NT2/D1 (cell line): ENCODE measurements around the gene PRADC1.

Experiments
- DNase-seq: peaks from one replicate; pipeline ENCODE4 v3.0.0-alpha.2; 2011; ENCODE audit warnings: low read depth, low spot score
- H3K27me3 ChIP-seq: 2 replicates; pipeline ENCODE4 v1.6.0; 2011; ENCODE audit warnings: mild to moderate bottlenecking; ENCODE audit not compliant: insufficient read length, insufficient read depth
- H3K36me3 ChIP-seq: 2 replicates; pipeline ENCODE4 v1.6.1; 2011; ENCODE audit warnings: mild to moderate bottlenecking, low read length, mixed read lengths; ENCODE audit not compliant: insufficient read depth, insufficient read length
- H3K4me1 ChIP-seq: 2 replicates; pipeline ENCODE4 v1.5.1; 2011; ENCODE audit not compliant: insufficient read depth, insufficient read length
- H3K4me3 ChIP-seq: 2 replicates; pipeline ENCODE4 v1.5.1; 2011; ENCODE audit warnings: low read depth; ENCODE audit not compliant: insufficient read length
- H3K9ac ChIP-seq: 2 replicates; pipeline ENCODE4 v1.6.0; 2011; ENCODE audit warnings: low read depth; ENCODE audit not compliant: insufficient read length
- H3K9me3 ChIP-seq: 2 replicates; pipeline ENCODE4 v1.5.1; 2011; ENCODE audit warnings: mild to moderate bottlenecking, low read length; ENCODE audit not compliant: insufficient read depth
- SUZ12 ChIP-seq: IDR thresholded peaks from 2 replicates; pipeline ENCODE4 v1.6.1; 2011; ENCODE audit not compliant: insufficient read length, insufficient read depth; ENCODE audit errors: extremely low read depth
- YY1 ChIP-seq: IDR thresholded peaks from 2 replicates; pipeline ENCODE4 v1.6.1; 2011; ENCODE audit not compliant: insufficient read length, insufficient read depth
- ZNF274 ChIP-seq: IDR thresholded peaks from 2 replicates; pipeline ENCODE4 v1.6.1; 2011; ENCODE audit warnings: mild to moderate bottlenecking, low read depth, low read length

PRADC1 gene

DNA sequence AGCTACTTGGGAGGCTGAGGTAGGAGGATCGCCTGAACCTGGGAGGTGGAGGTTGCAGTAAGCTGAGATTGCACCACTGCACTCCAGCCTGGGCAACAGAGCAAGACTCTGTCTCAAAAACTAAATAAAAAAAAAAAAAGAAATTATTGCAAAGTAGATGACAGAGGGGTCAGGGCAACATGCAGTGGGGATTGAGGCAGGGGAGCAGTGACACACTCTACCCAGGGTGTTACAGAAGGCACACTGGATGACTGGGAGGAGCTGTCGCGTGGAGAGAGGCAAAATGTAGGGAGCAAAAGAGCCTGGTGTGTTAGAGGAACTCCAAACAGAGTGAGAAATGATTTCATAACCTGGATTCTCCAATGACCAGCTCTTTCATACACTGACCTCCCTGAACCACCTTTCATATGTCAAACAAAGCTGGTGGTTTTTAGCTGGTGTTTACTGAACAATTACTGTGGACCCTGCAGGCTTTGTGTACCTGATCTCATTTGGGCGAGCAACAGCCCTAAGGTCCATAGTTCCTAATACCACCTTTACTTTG is 29.1 kb upstream of the PRADC1 start:
- Histone ChIP-seq H3K9ac (no peak overlapping the region), H3K4me1 (peaks cover 5% of the 10 kb centered on the region), H3K36me3 (no peaks in the 10 kb centered on the region), H3K9me3 (no peaks in the 10 kb centered on the region), H3K27me3 (peaks cover 7% of the 10 kb centered on the region), H3K4me3 (no peak overlapping the region)
- DNase-seq: no peak
- no peak for TF ChIP-seq YY1
- no peak for TF ChIP-seq SUZ12
- no peak for TF ChIP-seq ZNF274

DNA sequence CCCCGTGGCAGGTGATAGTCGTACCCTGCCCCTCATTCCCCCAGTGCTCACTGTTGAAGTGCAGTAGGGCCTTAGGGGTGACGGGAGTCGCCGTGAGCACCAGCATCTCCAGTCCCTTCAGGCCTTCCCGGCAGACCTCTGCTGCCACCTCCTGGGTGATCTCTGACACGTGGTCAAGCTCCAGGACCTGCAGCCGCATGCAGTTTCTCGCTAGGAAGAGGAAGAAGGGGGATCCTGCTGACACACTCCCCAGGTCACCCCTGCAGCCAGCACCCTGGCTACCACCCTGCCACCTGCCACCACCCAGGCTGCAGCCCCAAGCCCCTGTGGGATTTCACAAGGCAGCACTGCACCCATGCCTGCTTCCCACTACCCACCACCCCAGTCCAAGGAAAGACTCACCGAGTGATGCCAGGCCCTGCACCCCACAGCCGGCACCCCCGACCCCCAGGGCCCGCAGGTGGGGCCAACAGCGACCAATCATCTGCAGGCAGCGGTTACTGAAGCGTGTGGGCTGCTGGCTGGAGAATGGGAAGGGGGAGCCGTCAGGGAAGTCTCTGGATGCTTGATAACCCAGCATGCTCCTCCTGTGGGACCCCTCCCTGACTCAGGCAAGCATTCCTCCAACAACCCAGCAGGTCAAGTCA is 27.4 kb upstream of the PRADC1 start:
- no peak for TF ChIP-seq ZNF274
- no peak for TF ChIP-seq SUZ12
- no peak for TF ChIP-seq YY1
- no peaks in the 10 kb centered on the region for H3K36me3 ChIP-seq
- H3K9me3 ChIP-seq: no peaks in the 10 kb centered on the region
- H3K27me3 ChIP-seq: no peaks in the 10 kb centered on the region
- H3K4me1 ChIP-seq: peaks cover 5% of the 10 kb centered on the region
- no peak overlapping the region for H3K9ac ChIP-seq
- peak; percentile 49 for DNase-seq
- H3K4me3 ChIP-seq: no peak overlapping the region

DNA sequence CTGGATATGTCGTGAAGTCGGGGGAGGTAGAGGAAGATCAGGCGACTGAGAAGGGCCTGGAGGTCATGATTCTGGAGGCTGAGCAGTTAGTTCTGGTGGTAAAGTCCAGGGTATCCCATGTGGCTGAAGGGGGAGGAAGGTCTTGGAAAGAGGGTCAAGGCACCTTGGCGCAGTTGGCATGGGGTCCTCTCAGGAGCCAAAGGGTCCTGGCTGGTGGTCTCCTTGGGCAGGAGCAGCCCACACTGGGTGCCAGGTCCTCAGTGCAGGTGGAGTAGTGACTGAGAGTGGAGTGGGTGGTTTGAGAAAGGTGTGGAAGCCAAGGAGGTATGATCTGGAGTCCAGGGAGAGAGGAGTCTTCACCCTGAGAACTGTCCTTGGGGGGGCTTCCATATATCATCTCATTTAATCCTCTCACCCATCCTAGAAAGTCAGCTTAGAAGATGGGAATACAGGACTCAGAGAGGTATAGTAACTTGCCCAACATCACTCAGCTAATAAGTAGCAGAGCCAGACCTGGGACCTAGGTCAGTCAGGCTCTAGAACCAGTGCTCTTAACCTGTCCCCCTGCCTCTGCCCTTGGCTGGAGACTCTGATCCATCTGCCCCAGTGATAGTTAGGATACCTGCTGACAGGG is 26.8 kb upstream of the PRADC1 start:
- Histone ChIP-seq H3K27me3 (no peaks in the 10 kb centered on the region), H3K9ac (no peak overlapping the region), H3K4me1 (peaks cover 5% of the 10 kb centered on the region), H3K9me3 (no peaks in the 10 kb centered on the region), H3K4me3 (no peak overlapping the region), H3K36me3 (peaks cover 2% of the 10 kb centered on the region)
- no peak for DNase-seq
- TF ChIP-seq ZNF274: no peak
- TF ChIP-seq SUZ12: no peak
- no peak for TF ChIP-seq YY1

DNA sequence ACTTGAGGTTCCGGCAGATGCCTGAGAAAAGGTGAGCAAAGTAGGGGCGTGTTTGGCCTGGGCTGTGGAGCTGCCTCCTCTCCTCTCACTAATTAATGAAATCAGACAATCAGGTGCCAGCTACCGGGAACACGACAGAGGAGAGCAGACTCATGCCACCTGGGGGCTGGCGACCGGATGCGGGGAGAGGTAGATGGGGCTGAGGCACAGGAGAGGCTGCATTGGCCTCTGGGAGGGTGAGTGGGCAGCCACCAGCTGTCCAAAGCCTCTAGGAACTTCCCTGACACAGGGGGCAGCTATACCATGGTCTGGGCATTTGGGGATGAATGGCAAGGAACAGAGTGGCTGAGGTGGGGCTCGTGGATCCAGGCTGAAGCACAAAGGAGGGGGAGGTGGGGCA is 26.2 kb upstream of the PRADC1 start:
- Histone ChIP-seq H3K4me1 (peaks cover 5% of the 10 kb centered on the region), H3K9ac (no peak overlapping the region), H3K9me3 (no peaks in the 10 kb centered on the region), H3K4me3 (no peak overlapping the region), H3K36me3 (peaks cover 7% of the 10 kb centered on the region), H3K27me3 (no peaks in the 10 kb centered on the region)
- TF ChIP-seq YY1: no peak
- no peak for TF ChIP-seq SUZ12
- TF ChIP-seq ZNF274: no peak
- no peak for DNase-seq

DNA sequence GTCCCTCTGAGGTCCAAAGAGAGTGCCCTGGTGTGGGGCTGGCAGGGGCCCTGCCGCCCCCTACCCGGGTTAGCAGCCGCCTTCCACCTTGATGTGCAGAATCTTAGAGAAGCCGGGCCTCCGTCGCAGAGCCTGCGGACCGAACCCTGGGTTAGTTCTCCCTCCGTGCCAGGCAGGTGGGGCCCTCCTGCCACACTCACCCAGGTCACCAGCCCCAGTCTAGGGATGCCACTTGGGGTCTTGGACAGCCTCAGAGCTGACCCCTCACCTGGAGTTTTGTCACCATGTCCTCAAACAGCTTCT is 25.8 kb upstream of the PRADC1 start:
- no peak overlapping the region for H3K9ac ChIP-seq
- H3K4me3 ChIP-seq: no peak overlapping the region
- H3K27me3 ChIP-seq: no peaks in the 10 kb centered on the region
- TF ChIP-seq YY1 (no peak), ZNF274 (no peak), SUZ12 (no peak)
- peaks cover 11% of the 10 kb centered on the region for H3K36me3 ChIP-seq
- no peak for DNase-seq
- peaks cover 3% of the 10 kb centered on the region for H3K4me1 ChIP-seq
- H3K9me3 ChIP-seq: no peaks in the 10 kb centered on the region

DNA sequence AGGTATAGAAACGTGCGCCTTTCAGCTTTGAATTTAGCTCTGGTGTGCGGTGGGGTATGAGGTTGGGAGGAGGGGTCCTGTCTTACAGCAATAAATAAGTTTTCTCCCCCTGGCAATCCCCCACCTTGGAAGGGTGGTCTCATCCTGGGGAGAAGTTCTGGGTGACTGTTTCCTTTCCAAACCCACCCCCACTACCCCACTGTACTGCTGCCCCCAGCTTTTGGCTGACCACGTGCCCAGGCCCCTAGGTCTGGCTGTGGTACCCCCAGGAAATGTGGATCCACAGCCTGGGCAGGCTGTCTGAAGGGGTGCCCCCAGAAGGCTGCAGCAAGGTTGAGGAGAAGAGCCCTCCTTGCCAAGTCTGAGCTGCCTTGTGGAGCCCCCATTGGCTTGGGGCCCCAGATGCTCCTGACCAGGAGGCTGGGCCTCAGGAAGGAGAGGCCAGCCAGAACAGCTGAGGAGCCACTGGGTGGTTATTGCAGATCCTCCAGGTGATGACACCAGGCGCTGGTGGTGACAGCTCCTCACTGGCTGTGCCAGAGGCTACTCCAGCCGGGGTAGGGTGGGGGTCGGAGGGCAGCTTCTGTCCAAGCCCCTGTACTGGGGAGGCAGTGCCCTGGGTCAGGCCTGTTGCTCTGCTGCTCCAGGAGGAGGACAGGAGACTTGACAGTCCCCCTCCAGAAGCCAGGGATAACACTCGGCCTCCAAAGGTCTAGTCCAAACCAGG is 25.3 kb upstream of the PRADC1 start:
- H3K9me3 ChIP-seq: no peaks in the 10 kb centered on the region
- H3K9ac ChIP-seq: no peak overlapping the region
- H3K27me3 ChIP-seq: no peaks in the 10 kb centered on the region
- no peak for TF ChIP-seq YY1
- TF ChIP-seq ZNF274: no peak
- TF ChIP-seq SUZ12: no peak
- DNase-seq: no peak
- peaks cover 17% of the 10 kb centered on the region for H3K36me3 ChIP-seq
- H3K4me3 ChIP-seq: no peak overlapping the region
- H3K4me1 ChIP-seq: peaks cover 3% of the 10 kb centered on the region

DNA sequence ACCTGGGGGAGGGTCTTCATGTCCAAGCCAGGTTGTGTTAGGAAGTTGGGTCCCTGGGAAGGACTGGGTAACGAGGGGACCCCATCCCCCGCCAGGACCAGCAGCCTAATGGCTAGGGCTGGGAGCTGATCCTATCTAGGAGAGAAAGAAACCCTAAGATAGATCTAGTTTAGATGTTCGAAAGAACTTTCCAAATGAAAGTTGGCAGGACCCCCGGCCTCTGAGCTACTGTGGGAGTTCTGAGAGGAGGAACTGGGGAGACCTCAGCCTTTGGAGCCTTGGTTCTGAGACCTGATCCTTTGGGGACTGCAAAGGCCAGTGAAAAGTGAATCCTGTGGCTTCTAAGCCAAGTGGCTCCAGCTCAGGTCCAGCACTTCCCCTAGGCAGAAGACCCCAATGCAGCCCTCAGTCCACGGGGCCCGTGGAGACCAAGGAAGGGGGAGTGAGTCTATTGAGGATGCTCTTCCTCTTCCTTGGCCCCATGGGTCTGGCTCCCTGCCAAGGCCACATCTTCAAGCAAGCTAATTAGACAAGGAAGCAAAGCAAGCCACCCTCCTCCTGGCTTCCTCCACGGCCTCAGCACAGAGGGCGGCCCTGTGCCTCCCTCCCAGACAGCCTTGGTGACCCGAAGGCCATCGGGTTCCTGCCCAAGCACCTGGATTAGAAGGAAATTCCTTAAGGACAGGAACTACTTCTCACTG is 24.5 kb upstream of the PRADC1 start:
- no peaks in the 10 kb centered on the region for H3K9me3 ChIP-seq
- no peak for DNase-seq
- peaks cover 24% of the 10 kb centered on the region for H3K36me3 ChIP-seq
- TF ChIP-seq YY1: no peak
- no peak for TF ChIP-seq ZNF274
- TF ChIP-seq SUZ12: no peak
- no peak overlapping the region for H3K9ac ChIP-seq
- no peaks in the 10 kb centered on the region for H3K27me3 ChIP-seq
- no peak overlapping the region for H3K4me3 ChIP-seq
- peaks cover 3% of the 10 kb centered on the region for H3K4me1 ChIP-seq
